ENCODE data around the gene UMODL1.

Gene UMODL1

DNA sequence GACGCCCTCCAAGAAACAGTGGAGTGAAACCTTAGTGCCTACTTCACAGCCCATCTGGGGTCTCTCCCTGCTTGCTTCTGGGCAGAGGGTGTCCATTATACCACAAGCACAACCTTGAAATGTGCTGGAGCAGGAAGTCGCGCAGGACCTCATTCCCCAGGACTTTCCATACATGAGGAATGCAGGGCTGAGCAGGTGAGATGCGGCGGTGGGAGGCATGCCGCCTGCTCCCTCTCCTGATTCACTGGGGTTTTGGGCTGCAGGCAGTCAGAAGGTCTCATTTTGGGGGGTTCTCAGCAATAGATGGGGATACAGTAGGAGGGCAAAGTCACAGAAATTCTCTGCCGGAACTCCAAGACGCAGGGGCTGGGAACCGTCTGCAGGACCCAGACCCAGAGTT lies 15.7 kb upstream of the UMODL1 start:
- H3K9me3 ChIP-seq (ENCODE audit: low read length), result no peaks in the 10 kb centered on the region
- H3K27me3 ChIP-seq (ENCODE audit: control insufficient read depth in 1 of 2, insufficient read depth in 2 of 2, low read length in 2 of 2), result no peaks in the 10 kb centered on the region
- H3K9ac ChIP-seq (ENCODE audit: low read length), result no peak overlapping the region
- no peak overlapping the region for H3K4me3 ChIP-seq (ENCODE audit: low read depth in 1 of 2, low read length in 2 of 2)
- no peak overlapping the region for H3K27ac ChIP-seq (ENCODE audit: low read depth, low read length)
- no peaks in the 10 kb centered on the region for H3K36me3 ChIP-seq (ENCODE audit: insufficient read depth, low read length)
- no peaks in the 10 kb centered on the region for H3K4me1 ChIP-seq (ENCODE audit: insufficient read depth, low read length)

DNA sequence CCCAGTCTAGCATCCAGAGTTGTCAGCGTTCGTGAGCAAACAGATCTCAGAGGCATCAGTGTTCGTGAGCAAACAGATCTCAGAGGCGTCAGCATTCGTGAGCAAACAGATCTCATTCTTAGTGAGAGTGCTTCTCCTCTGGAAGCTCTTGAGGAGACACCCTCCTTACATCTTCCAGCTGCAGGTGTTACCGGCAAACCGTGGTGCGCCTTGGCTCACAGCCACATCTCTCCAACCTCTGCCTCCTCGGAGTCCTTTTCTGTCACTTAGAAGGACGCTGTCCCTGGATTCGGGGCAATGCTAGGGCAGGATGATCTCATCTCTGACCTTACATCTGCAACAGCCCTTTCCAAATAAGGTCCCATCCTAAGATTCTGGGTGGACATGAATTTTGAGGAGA lies 14.6 kb upstream of the UMODL1 start:
- H3K27ac ChIP-seq (ENCODE audit: low read depth, low read length), result no peak overlapping the region
- no peak overlapping the region for H3K9ac ChIP-seq (ENCODE audit: low read length)
- H3K27me3 ChIP-seq (ENCODE audit: control insufficient read depth in 1 of 2, insufficient read depth in 2 of 2, low read length in 2 of 2), result no peaks in the 10 kb centered on the region
- H3K36me3 ChIP-seq (ENCODE audit: insufficient read depth, low read length), result no peaks in the 10 kb centered on the region
- no peaks in the 10 kb centered on the region for H3K9me3 ChIP-seq (ENCODE audit: low read length)
- H3K4me3 ChIP-seq (ENCODE audit: low read depth in 1 of 2, low read length in 2 of 2), result no peak overlapping the region
- no peaks in the 10 kb centered on the region for H3K4me1 ChIP-seq (ENCODE audit: insufficient read depth, low read length)

DNA sequence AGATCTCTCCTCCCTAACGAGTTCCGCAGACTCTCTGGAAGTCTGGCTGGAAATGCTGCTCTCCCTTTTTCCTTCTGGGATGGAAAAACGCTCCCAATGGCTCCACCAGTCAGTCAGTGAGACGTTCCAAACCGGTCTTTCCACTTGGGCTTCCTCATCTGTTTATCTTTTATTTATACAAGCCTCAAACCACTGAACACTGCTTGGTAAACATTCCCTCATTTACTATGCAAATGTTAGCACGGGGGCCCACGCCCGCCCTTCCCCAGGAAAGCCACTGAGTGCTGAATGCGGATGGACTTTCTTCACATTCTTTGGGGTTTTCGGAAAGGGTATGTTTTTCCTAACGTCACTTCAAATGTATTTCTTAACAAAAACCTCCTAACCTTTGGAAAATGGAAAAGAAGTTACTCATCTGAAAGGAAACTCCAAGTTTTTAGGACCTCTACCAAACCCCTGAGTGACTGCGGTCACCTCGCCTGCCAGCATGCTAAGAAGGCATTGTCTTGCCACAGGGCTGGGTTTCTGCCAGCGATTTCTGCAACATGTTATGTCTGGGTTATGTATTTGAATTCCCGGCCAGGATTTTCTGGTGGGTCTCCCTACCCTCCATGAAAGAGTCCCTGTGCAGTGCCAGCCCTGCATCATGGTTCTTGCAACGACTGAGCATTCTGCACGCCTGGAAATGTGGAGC lies 14.0 kb upstream of the UMODL1 start:
- Histone ChIP-seq H3K9ac (ENCODE audit: low read length) (no peak overlapping the region), H3K9me3 (ENCODE audit: low read length) (no peaks in the 10 kb centered on the region), H3K4me1 (ENCODE audit: insufficient read depth, low read length) (no peaks in the 10 kb centered on the region), H3K4me3 (ENCODE audit: low read depth in 1 of 2, low read length in 2 of 2) (no peak overlapping the region), H3K36me3 (ENCODE audit: insufficient read depth, low read length) (no peaks in the 10 kb centered on the region), H3K27me3 (ENCODE audit: control insufficient read depth in 1 of 2, insufficient read depth in 2 of 2, low read length in 2 of 2) (no peaks in the 10 kb centered on the region), H3K27ac (ENCODE audit: low read depth, low read length) (no peak overlapping the region)

DNA sequence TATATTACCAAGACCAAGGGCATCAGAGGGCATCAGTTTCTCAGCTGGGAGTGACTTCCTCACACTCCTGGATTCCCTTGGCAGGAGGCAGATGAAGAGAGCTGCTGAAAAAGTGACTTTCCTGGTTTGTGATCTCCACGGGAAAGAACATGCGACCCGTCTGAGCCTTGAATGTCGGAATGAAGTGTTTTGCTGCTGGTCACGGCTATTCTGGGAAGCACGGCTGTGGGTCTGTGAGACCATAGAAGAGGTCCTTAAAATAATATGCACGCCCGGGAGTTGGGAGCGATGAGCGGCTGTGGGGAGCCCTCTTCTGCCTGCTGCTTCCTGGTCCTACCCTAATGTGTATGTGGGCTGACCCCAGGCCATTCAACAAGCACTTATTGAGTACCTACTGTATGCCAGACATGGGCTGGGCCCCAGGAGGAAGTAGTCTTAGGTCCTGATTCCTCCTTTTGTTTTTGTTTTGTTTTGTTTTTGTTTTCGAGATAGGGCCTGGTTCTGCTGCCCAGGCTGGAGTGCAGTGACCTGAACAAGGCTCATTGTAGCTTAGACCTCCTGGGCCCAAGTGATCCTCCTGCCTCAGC lies 13.2 kb upstream of the UMODL1 start:
- Histone ChIP-seq H3K27me3 (ENCODE audit: control insufficient read depth in 1 of 2, insufficient read depth in 2 of 2, low read length in 2 of 2) (no peaks in the 10 kb centered on the region), H3K4me1 (ENCODE audit: insufficient read depth, low read length) (no peaks in the 10 kb centered on the region), H3K9ac (ENCODE audit: low read length) (no peak overlapping the region), H3K36me3 (ENCODE audit: insufficient read depth, low read length) (no peaks in the 10 kb centered on the region), H3K27ac (ENCODE audit: low read depth, low read length) (no peak overlapping the region), H3K9me3 (ENCODE audit: low read length) (no peaks in the 10 kb centered on the region), H3K4me3 (ENCODE audit: low read depth in 1 of 2, low read length in 2 of 2) (no peak overlapping the region)

DNA sequence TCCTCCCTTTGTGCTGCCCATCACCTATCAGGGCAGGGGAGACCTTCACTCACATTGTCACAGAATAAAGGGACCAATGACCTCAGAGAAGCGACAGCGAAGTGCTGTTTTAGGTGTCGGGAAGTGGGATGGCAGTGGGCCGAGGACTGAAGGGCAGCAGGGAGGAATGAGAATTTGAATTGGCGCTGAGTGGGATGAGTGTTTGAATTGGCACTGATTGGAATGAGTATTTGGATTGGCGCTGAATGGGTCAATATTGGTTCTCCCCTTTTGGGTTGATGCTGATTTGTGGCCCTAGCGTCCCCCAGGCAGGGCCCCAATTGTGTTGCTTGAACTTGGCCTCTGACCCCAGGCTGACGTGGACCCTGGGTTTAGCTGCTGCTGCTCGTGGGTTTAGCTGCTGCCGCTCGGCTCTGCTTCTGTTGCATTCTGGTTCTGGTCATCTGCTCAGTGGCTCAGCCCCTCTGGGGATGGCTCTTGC lies 12.4 kb upstream of the UMODL1 start:
- Histone ChIP-seq H3K27me3 (ENCODE audit: control insufficient read depth in 1 of 2, insufficient read depth in 2 of 2, low read length in 2 of 2) (peaks cover 0 to 6% of the 10 kb centered on the region in 2 donors), H3K36me3 (ENCODE audit: insufficient read depth, low read length) (no peaks in the 10 kb centered on the region), H3K9ac (ENCODE audit: low read length) (no peak overlapping the region), H3K4me3 (ENCODE audit: low read depth in 1 of 2, low read length in 2 of 2) (no peak overlapping the region), H3K27ac (ENCODE audit: low read depth, low read length) (no peak overlapping the region), H3K4me1 (ENCODE audit: insufficient read depth, low read length) (no peaks in the 10 kb centered on the region), H3K9me3 (ENCODE audit: low read length) (no peaks in the 10 kb centered on the region)

DNA sequence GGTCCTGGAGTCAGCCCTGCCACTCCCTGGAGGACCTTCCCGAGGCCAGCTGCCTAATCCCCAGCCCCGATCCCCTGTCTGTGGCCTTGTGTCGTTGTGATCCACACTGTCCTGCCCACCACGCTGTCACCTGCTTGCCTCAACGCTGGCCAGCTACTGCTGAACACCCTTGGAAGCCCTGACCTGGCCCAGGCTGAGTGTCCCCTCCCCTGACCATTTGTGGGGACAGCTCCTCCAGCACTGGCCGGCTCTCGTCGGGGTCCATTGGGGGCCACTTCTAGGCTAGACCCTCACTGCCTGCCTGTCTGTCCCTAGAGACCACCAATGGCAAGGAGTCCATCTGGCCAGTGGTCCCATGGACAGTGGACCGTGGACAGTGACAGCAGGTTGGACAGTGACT lies 12.0 kb upstream of the UMODL1 start:
- no peak overlapping the region for H3K27ac ChIP-seq (ENCODE audit: low read depth, low read length)
- H3K9me3 ChIP-seq (ENCODE audit: low read length), result no peaks in the 10 kb centered on the region
- H3K9ac ChIP-seq (ENCODE audit: low read length), result no peak overlapping the region
- peaks cover 0 to 6% of the 10 kb centered on the region in 2 donors for H3K27me3 ChIP-seq (ENCODE audit: control insufficient read depth in 1 of 2, insufficient read depth in 2 of 2, low read length in 2 of 2)
- H3K4me3 ChIP-seq (ENCODE audit: low read depth in 1 of 2, low read length in 2 of 2), result no peak overlapping the region
- no peaks in the 10 kb centered on the region for H3K36me3 ChIP-seq (ENCODE audit: insufficient read depth, low read length)
- no peaks in the 10 kb centered on the region for H3K4me1 ChIP-seq (ENCODE audit: insufficient read depth, low read length)

DNA sequence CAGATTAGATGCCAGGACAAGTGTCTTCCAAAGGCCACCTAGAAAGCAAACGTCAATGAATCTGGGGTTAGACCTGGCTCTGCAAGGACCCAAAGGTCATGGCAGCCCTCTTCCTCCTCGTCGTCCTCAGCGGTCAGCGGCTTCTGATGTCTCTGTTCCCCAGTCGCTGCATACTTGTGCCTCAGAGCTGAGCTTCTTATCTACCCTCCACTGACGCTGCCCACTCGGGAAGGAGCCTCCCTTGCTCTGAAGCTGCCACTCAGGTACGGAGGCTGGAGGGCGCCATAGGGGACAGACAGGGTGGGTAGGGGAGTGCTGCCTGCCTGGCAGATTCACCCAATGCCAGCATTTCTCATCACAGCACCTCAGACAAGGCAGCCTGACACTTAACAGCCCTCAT lies 11.4 kb upstream of the UMODL1 start:
- Histone ChIP-seq H3K4me1 (ENCODE audit: insufficient read depth, low read length) (no peaks in the 10 kb centered on the region), H3K9ac (ENCODE audit: low read length) (no peak overlapping the region), H3K27ac (ENCODE audit: low read depth, low read length) (no peak overlapping the region), H3K36me3 (ENCODE audit: insufficient read depth, low read length) (no peaks in the 10 kb centered on the region), H3K4me3 (ENCODE audit: low read depth in 1 of 2, low read length in 2 of 2) (no peak overlapping the region), H3K27me3 (ENCODE audit: control insufficient read depth in 1 of 2, insufficient read depth in 2 of 2, low read length in 2 of 2) (peaks cover 0 to 6% of the 10 kb centered on the region in 2 donors), H3K9me3 (ENCODE audit: low read length) (no peaks in the 10 kb centered on the region)

DNA sequence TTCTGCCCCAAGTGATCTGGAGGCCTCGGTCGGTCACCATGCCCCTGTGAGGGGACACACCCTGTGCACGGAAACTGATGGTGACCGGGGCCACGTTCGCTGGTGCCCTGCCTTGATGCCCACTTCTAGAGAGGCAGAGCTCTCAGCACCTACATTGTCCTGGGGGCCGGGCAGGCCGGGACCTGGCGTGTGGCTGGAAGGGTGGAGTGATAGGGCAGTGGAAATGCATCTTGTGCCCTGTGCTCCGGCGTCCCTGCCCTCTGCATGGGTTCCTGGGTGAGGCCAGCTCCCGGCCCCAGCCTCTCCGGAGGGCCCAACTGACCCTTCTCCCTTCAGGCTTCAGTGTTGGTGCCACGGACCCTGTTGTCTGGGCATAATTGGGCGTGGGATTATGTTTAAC lies 11.0 kb upstream of the UMODL1 start:
- Histone ChIP-seq H3K4me3 (ENCODE audit: low read depth in 1 of 2, low read length in 2 of 2) (no peak overlapping the region), H3K4me1 (ENCODE audit: insufficient read depth, low read length) (no peaks in the 10 kb centered on the region), H3K36me3 (ENCODE audit: insufficient read depth, low read length) (no peaks in the 10 kb centered on the region), H3K27me3 (ENCODE audit: control insufficient read depth in 1 of 2, insufficient read depth in 2 of 2, low read length in 2 of 2) (peaks cover 0 to 6% of the 10 kb centered on the region in 2 donors), H3K9me3 (ENCODE audit: low read length) (no peaks in the 10 kb centered on the region), H3K27ac (ENCODE audit: low read depth, low read length) (no peak overlapping the region), H3K9ac (ENCODE audit: low read length) (no peak overlapping the region)

DNA sequence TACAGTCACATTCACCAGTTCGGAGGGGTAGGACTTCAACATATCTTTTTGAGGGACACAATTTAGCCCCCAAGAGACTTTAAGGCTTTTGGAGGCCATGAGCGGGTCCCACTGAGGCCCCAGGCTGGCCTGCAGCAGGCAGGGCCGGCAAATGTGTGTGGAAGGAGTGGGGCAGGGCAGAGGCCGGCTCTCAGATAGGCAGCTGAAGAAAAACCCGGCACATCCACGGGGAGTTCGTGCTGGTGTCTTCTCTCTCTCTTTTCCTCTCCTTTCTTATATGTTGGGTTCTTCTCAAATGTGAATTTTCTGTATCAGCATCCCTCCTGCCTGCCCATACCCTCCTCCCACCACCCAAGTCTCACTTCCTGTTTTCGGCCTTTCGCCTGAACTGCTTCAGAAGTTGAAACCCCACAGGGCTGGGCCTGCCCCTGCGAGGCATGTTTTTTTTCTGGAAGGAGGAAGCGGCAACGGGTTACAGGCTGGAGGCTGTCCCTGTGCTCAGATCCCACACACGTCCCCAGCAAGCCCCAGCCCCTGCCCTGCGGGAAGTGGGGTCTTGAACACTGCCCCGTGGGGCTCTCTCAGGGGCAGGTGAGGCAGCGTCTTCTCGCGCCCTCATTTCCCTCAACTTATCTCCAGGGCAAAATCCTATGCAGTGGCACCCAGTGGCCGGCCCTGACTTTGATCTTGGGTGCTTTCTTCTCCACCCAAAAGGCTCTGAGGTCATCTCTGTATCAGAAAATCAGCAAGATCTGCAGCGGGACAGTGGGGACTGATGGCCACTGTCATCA lies 9.7 kb upstream of the UMODL1 start:
- Histone ChIP-seq H3K36me3 (ENCODE audit: insufficient read depth, low read length) (no peaks in the 10 kb centered on the region), H3K9ac (ENCODE audit: low read length) (no peak overlapping the region), H3K27ac (ENCODE audit: low read depth, low read length) (no peak overlapping the region), H3K4me3 (ENCODE audit: low read depth in 1 of 2, low read length in 2 of 2) (no peak overlapping the region), H3K4me1 (ENCODE audit: insufficient read depth, low read length) (no peaks in the 10 kb centered on the region), H3K9me3 (ENCODE audit: low read length) (no peaks in the 10 kb centered on the region), H3K27me3 (ENCODE audit: control insufficient read depth in 1 of 2, insufficient read depth in 2 of 2, low read length in 2 of 2) (peaks cover 0 to 6% of the 10 kb centered on the region in 2 donors)

DNA sequence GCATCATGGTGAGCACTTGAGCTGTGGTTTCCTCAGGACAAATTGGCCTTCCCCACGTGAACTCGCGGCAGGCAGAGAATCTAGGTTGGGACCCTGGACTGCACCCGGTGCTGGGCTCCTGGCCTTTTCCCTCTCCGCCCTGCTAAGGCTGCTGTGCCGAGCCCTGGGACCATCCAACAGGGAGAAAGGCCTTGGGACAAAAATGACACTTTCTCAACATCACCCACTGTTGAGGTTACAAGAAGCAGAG lies 9.2 kb upstream of the UMODL1 start:
- Histone ChIP-seq H3K4me3 (ENCODE audit: low read depth in 1 of 2, low read length in 2 of 2) (no peak overlapping the region), H3K27ac (ENCODE audit: low read depth, low read length) (no peak overlapping the region), H3K4me1 (ENCODE audit: insufficient read depth, low read length) (no peaks in the 10 kb centered on the region), H3K27me3 (ENCODE audit: control insufficient read depth in 1 of 2, insufficient read depth in 2 of 2, low read length in 2 of 2) (peaks cover 0 to 6% of the 10 kb centered on the region in 2 donors), H3K9ac (ENCODE audit: low read length) (no peak overlapping the region), H3K9me3 (ENCODE audit: low read length) (no peaks in the 10 kb centered on the region), H3K36me3 (ENCODE audit: insufficient read depth, low read length) (no peaks in the 10 kb centered on the region)

DNA sequence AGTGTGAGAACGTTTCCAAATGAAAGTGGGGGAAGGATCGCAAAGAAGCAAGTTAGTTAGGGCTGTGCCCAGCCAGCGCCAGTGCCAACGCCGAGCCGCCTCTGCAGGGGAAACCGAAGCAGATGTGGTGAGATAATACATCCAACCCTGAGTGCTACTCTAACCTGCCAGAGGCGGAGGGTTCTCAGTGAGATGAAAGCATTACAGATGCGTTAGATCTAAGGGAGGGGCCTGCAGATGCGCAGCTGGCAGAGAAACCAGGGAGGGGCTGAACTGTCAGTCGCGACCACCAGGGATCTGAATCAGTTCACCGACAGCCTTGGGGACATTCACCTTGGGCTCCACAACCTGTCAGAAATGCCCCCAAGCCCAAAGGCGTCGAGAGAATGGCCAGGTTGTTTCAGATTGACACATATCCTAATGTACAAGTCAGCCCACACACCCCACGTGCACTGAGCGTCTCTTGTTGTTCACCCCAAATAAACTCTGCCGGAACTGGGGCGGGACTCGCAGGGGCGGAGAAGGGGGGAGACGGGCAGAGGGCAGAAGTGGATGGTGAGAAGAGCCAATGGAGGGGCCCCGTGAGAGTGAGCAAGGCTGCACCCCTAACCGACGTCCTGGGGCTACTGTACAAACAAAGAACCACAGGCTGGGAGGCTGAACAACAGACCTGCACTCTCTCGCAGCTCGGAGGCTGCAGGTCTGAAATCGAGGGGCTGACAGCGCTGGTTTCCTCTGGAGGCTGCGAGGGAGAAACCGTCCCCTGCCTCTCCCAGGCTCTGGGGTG lies 8.7 kb upstream of the UMODL1 start:
- Histone ChIP-seq H3K36me3 (ENCODE audit: insufficient read depth, low read length) (no peaks in the 10 kb centered on the region), H3K4me1 (ENCODE audit: insufficient read depth, low read length) (no peaks in the 10 kb centered on the region), H3K27me3 (ENCODE audit: control insufficient read depth in 1 of 2, insufficient read depth in 2 of 2, low read length in 2 of 2) (peaks cover 0 to 6% of the 10 kb centered on the region in 2 donors), H3K4me3 (ENCODE audit: low read depth in 1 of 2, low read length in 2 of 2) (no peak overlapping the region), H3K27ac (ENCODE audit: low read depth, low read length) (no peak overlapping the region), H3K9me3 (ENCODE audit: low read length) (no peaks in the 10 kb centered on the region), H3K9ac (ENCODE audit: low read length) (no peak overlapping the region)
